PC-3 (cell line): Measurements from ENCODE around the gene RREB1.

Experiments
- CTCF ChIP-seq: fragments of 300-600 bp; sonication (generic); conservative IDR thresholded peaks from 2 replicates; pipeline ENCODE4 v1.5.1; 2017; ENCODE audit warnings: antibody characterized with exemption, low read depth, mild to moderate bottlenecking, low read length
- EZH2 ChIP-seq: fragments of 300-600 bp; sonication (generic); IDR thresholded peaks from one replicate; pipeline ENCODE4 v1.6.1; 2017; ENCODE audit warnings: antibody characterized with exemption, mild to moderate bottlenecking, low read length; ENCODE audit not compliant: unreplicated experiment
- EZH2phosphoT487 ChIP-seq: fragments of 300-600 bp; sonication (generic); IDR thresholded peaks from 2 replicates; pipeline ENCODE4 v1.6.1; 2018; ENCODE audit warnings: mild to moderate bottlenecking, antibody characterized with exemption, low read length, borderline replicate concordance

GRCh38 chr6:7060769-7061516, 46.8 kb upstream of the RREB1 start:
- TF ChIP-seq CTCF (no peak), EZH2 (no peak), EZH2phosphoT487 (no peak)
